ENCODE data around the gene LTBP2.

DNA sequence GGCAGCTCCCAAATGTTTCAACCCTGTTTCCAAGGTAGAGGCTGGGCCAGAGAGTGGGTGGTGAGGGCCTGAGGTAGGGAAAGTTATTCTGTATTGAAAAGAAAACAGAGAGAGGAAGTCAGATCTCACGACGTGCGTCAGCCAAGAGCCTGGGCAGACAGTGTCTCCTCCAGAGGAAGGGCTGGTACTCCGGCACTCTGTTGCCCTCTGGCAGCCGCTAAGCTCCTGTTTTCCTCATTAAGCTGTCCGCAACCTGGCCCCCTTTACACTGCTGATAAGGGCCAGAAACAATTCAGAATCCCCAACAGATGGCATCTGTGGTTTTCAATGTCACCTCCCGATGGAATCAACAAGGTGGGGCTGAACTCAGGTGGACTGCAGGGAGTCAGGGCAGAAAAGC, 26.0 kb upstream of the LTBP2 start:
- TF ChIP-seq, protein P1, sequence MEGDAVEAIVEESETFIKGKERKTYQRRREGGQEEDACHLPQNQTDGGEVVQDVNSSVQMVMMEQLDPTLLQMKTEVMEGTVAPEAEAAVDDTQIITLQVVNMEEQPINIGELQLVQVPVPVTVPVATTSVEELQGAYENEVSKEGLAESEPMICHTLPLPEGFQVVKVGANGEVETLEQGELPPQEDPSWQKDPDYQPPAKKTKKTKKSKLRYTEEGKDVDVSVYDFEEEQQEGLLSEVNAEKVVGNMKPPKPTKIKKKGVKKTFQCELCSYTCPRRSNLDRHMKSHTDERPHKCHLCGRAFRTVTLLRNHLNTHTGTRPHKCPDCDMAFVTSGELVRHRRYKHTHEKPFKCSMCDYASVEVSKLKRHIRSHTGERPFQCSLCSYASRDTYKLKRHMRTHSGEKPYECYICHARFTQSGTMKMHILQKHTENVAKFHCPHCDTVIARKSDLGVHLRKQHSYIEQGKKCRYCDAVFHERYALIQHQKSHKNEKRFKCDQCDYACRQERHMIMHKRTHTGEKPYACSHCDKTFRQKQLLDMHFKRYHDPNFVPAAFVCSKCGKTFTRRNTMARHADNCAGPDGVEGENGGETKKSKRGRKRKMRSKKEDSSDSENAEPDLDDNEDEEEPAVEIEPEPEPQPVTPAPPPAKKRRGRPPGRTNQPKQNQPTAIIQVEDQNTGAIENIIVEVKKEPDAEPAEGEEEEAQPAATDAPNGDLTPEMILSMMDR (IDR thresholded peaks at IDR 0.05; ENCODE audit: poor library complexity) = no peak
- TF ChIP-seq EZH2phosphoT487 (IDR thresholded peaks at IDR 0.05; ENCODE audit: low read depth, severe bottlenecking, unreplicated experiment) (no peak), EZH2 (IDR thresholded peaks at IDR 0.05; ENCODE audit: borderline replicate concordance) (no peak)

All from hepatocyte (in vitro differentiated cells).